ENCODE measurements around the gene ANP32A. TPM values are rescaled to one million over a fixed set of nuclear protein-coding genes. Genes with fewer than 3 reads are reported as not detected.

ANP32A gene
- total RNA-seq, 1 donor from 2014 or later = 275 TPM

GRCh38 chr15:68817304-68818065, 3.2 kb downstream of the ANP32A start:
- no peaks in the 10 kb centered on the region for H3K27me3 Mint-ChIP-seq (ENCODE audit: insufficient read depth)
- H3K36me3 Mint-ChIP-seq (ENCODE audit: low read depth) = peaks cover 27% of the 10 kb centered on the region
- H3K4me1 Mint-ChIP-seq (ENCODE audit: low read depth) = peaks cover 57% of the 10 kb centered on the region
- H3K9me3 Mint-ChIP-seq = no peaks in the 10 kb centered on the region
- H3K27ac Mint-ChIP-seq = peak overlapping the region; percentile 99
- peak overlapping the region; percentile 97 for H3K4me3 Mint-ChIP-seq
- DNase-seq (ENCODE audit: low spot score) = peak; percentile 59
- intact Hi-C loops (cut with micrococcal nuclease) = loop anchor here (1.0 to 10.0 kb wide), 5 partner anchors 20 to 937 kb away; partner anchors contain the start of genes PIAS1 and RPLP1

- Mint-ChIP-seq H3K4me3 (peak overlapping the region; percentile 97), H3K27me3 (ENCODE audit: insufficient read depth) (no peaks in the 10 kb centered on the region), H3K36me3 (ENCODE audit: low read depth) (peaks cover 27% of the 10 kb centered on the region), H3K9me3 (no peaks in the 10 kb centered on the region), H3K4me1 (ENCODE audit: low read depth) (peaks cover 57% of the 10 kb centered on the region), H3K27ac (peak overlapping the region; percentile 99)
- intact Hi-C loops (cut with micrococcal nuclease) = loop anchor here (1.0 to 10.0 kb wide), 4 partner anchors 20 to 938 kb away; partner anchors contain the start of gene PIAS1
- no peak for DNase-seq (ENCODE audit: low spot score)
Observed at GRCh38 chr15:68816795-68817303, 3.8 kb downstream of the ANP32A start.

- H3K9me3 Mint-ChIP-seq = no peaks in the 10 kb centered on the region
- peak overlapping the region; percentile 99 for H3K27ac Mint-ChIP-seq
- no peak for DNase-seq (ENCODE audit: low spot score)
- peaks cover 28% of the 10 kb centered on the region for H3K36me3 Mint-ChIP-seq (ENCODE audit: low read depth)
- peak overlapping the region; percentile 97 for H3K4me3 Mint-ChIP-seq
- peaks cover 58% of the 10 kb centered on the region for H3K4me1 Mint-ChIP-seq (ENCODE audit: low read depth)
- intact Hi-C loops (cut with micrococcal nuclease) = loop anchor here (10.0 kb wide), 2 partner anchors 761 to 939 kb away; partner anchors contain the start of gene PIAS1
- no peaks in the 10 kb centered on the region for H3K27me3 Mint-ChIP-seq (ENCODE audit: insufficient read depth)
Observed at GRCh38 chr15:68816158-68816557, 4.5 kb downstream of the ANP32A start.

- DNase-seq (ENCODE audit: low spot score) = no peak
- Mint-ChIP-seq H3K27me3 (ENCODE audit: insufficient read depth) (no peaks in the 10 kb centered on the region), H3K4me3 (peak overlapping the region; percentile 97), H3K4me1 (ENCODE audit: low read depth) (peaks cover 62% of the 10 kb centered on the region), H3K9me3 (no peaks in the 10 kb centered on the region), H3K36me3 (ENCODE audit: low read depth) (peaks cover 29% of the 10 kb centered on the region), H3K27ac (peak overlapping the region; percentile 99)
- intact Hi-C loops (cut with micrococcal nuclease) = loop anchor here (10.0 kb wide), 2 partner anchors 761 to 939 kb away; partner anchors contain the start of gene PIAS1
Observed at GRCh38 chr15:68815598-68815997, 5.1 kb downstream of the ANP32A start.

- intact Hi-C loops (cut with micrococcal nuclease) = loop anchor here (10.0 kb wide), 2 partner anchors 760 to 940 kb away; partner anchors contain the start of gene PIAS1
- H3K9me3 Mint-ChIP-seq = no peaks in the 10 kb centered on the region
- H3K36me3 Mint-ChIP-seq (ENCODE audit: low read depth) = peaks cover 32% of the 10 kb centered on the region
- H3K27ac Mint-ChIP-seq = peak overlapping the region; percentile 33
- H3K4me1 Mint-ChIP-seq (ENCODE audit: low read depth) = peaks cover 72% of the 10 kb centered on the region
- H3K27me3 Mint-ChIP-seq (ENCODE audit: insufficient read depth) = no peaks in the 10 kb centered on the region
- H3K4me3 Mint-ChIP-seq = peak overlapping the region; percentile 21
- no peak for DNase-seq (ENCODE audit: low spot score)
Observed at GRCh38 chr15:68814596-68814995, 6.1 kb downstream of the ANP32A start.

GRCh38 chr15:68812597-68813431, 7.9 kb downstream of the ANP32A start:
- Mint-ChIP-seq H3K9me3 (no peaks in the 10 kb centered on the region), H3K27me3 (ENCODE audit: insufficient read depth) (no peaks in the 10 kb centered on the region), H3K36me3 (ENCODE audit: low read depth) (peaks cover 34% of the 10 kb centered on the region), H3K4me3 (no peak overlapping the region), H3K27ac (peak overlapping the region; percentile 8), H3K4me1 (ENCODE audit: low read depth) (peaks cover 88% of the 10 kb centered on the region)
- intact Hi-C loops (cut with micrococcal nuclease) = loop anchor here (10.0 kb wide), 2 partner anchors 758 to 942 kb away; partner anchors contain the start of gene PIAS1
- no peak for DNase-seq (ENCODE audit: low spot score)

- Mint-ChIP-seq H3K4me3 (no peak overlapping the region), H3K4me1 (ENCODE audit: low read depth) (peaks cover 85% of the 10 kb centered on the region), H3K27ac (peak overlapping the region; percentile 53), H3K9me3 (no peaks in the 10 kb centered on the region), H3K36me3 (ENCODE audit: low read depth) (peaks cover 32% of the 10 kb centered on the region), H3K27me3 (ENCODE audit: insufficient read depth) (no peaks in the 10 kb centered on the region)
- intact Hi-C loops (cut with micrococcal nuclease) = loop anchor here (10.0 kb wide), 2 partner anchors 757 to 943 kb away; partner anchors contain the start of gene PIAS1
- no peak for DNase-seq (ENCODE audit: low spot score)
Observed at GRCh38 chr15:68812069-68812468, 8.6 kb downstream of the ANP32A start.

- no peaks in the 10 kb centered on the region for H3K9me3 Mint-ChIP-seq
Observed at GRCh38 chr15:68809517-68809916, 11.2 kb downstream of the ANP32A start.

GRCh38 chr15:68808770-68809169, 11.9 kb downstream of the ANP32A start:
- peaks cover 28% of the 10 kb centered on the region for H3K36me3 Mint-ChIP-seq (ENCODE audit: low read depth)
- no peaks in the 10 kb centered on the region for H3K9me3 Mint-ChIP-seq
- H3K27me3 Mint-ChIP-seq (ENCODE audit: insufficient read depth) = no peaks in the 10 kb centered on the region
- no peak overlapping the region for H3K4me3 Mint-ChIP-seq
- DNase-seq (ENCODE audit: low spot score) = no peak
- peaks cover 71% of the 10 kb centered on the region for H3K4me1 Mint-ChIP-seq (ENCODE audit: low read depth)
- intact Hi-C loops (cut with micrococcal nuclease) = no loop called here
- peak overlapping the region; percentile 66 for H3K27ac Mint-ChIP-seq

More at GRCh38 chr15:68809517-68809916, 11.2 kb downstream of the ANP32A start:
- H3K4me1 Mint-ChIP-seq (ENCODE audit: low read depth) = peaks cover 76% of the 10 kb centered on the region
- no peak overlapping the region for H3K4me3 Mint-ChIP-seq
- no peak for DNase-seq (ENCODE audit: low spot score)
- no peaks in the 10 kb centered on the region for H3K27me3 Mint-ChIP-seq (ENCODE audit: insufficient read depth)
- peaks cover 28% of the 10 kb centered on the region for H3K36me3 Mint-ChIP-seq (ENCODE audit: low read depth)
- H3K27ac Mint-ChIP-seq = no peak overlapping the region
- intact Hi-C loops (cut with micrococcal nuclease) = no loop called here

GRCh38 chr15:68808091-68808490, 12.6 kb downstream of the ANP32A start:
- Mint-ChIP-seq H3K36me3 (ENCODE audit: low read depth) (peaks cover 23% of the 10 kb centered on the region), H3K9me3 (no peaks in the 10 kb centered on the region), H3K27me3 (ENCODE audit: insufficient read depth) (no peaks in the 10 kb centered on the region), H3K4me3 (no peak overlapping the region), H3K27ac (peak overlapping the region; percentile 59), H3K4me1 (ENCODE audit: low read depth) (peaks cover 70% of the 10 kb centered on the region)
- intact Hi-C loops (cut with micrococcal nuclease) = no loop called here
- DNase-seq (ENCODE audit: low spot score) = no peak

GRCh38 chr15:68807249-68807648, 13.4 kb downstream of the ANP32A start:
- Mint-ChIP-seq H3K27me3 (ENCODE audit: insufficient read depth) (no peaks in the 10 kb centered on the region), H3K4me3 (no peak overlapping the region), H3K27ac (no peak overlapping the region), H3K9me3 (no peaks in the 10 kb centered on the region), H3K4me1 (ENCODE audit: low read depth) (peaks cover 70% of the 10 kb centered on the region), H3K36me3 (ENCODE audit: low read depth) (peaks cover 24% of the 10 kb centered on the region)
- no peak for DNase-seq (ENCODE audit: low spot score)
- intact Hi-C loops (cut with micrococcal nuclease) = no loop called here

GRCh38 chr15:68806220-68807060, 14.3 kb downstream of the ANP32A start:
- Mint-ChIP-seq H3K36me3 (ENCODE audit: low read depth) (peaks cover 27% of the 10 kb centered on the region), H3K4me3 (no peak overlapping the region), H3K4me1 (ENCODE audit: low read depth) (peaks cover 70% of the 10 kb centered on the region), H3K27me3 (ENCODE audit: insufficient read depth) (no peaks in the 10 kb centered on the region), H3K27ac (no peak overlapping the region), H3K9me3 (no peaks in the 10 kb centered on the region)
- DNase-seq (ENCODE audit: low spot score) = no peak
- intact Hi-C loops (cut with micrococcal nuclease) = no loop called here
